SK-N-SH treated with all-trans-retinoic acid at 6 μM for 48 hours (cell line): ENCODE data around the gene C1QTNF12.

ENCODE experiments used
- ATAC-seq: fragments of 200-7000 bp; cut with Tn5 transposase; 3 replicates; pipeline ENCODE4 v1.9.1; 2020; ENCODE audit warnings: mild to moderate bottlenecking, moderate library complexity
- ARNTL ChIP-seq: fragments of 450-650 bp; formaldehyde crosslinking; IDR thresholded peaks from 2 replicates; pipeline ENCODE4 v1.5.0; 2020; ENCODE audit warnings: low read depth, mild to moderate bottlenecking, moderate library complexity, borderline replicate concordance
- BACH2 ChIP-seq: fragments of 250-450 bp; sonication (Bioruptor Pico); IDR thresholded peaks from 2 replicates; pipeline ENCODE4 v1.9.0; 2021; ENCODE audit warnings: mild to moderate bottlenecking, borderline replicate concordance
- ESRRG ChIP-seq: fragments of 250-450 bp; sonication (Bioruptor Pico); IDR thresholded peaks from 2 replicates; pipeline ENCODE4 v1.6.1; 2021; ENCODE audit warnings: mild to moderate bottlenecking
- GLIS3 ChIP-seq: fragments of 250-450 bp; sonication (Bioruptor Pico); IDR thresholded peaks from 2 replicates; pipeline ENCODE4 v1.5.0; 2020; ENCODE audit warnings: mild to moderate bottlenecking, moderate library complexity
- ISL1 ChIP-seq: fragments of 250-450 bp; sonication (Bioruptor Pico); IDR thresholded peaks from 2 replicates; pipeline ENCODE4 v2.1.2; 2022; ENCODE audit warnings: mild to moderate bottlenecking, moderate library complexity
- OSR1 ChIP-seq: fragments of 250-450 bp; sonication (Bioruptor Pico); IDR thresholded peaks from 2 replicates; pipeline ENCODE4 v1.8.0; 2022; ENCODE audit warnings: moderate library complexity, mild to moderate bottlenecking, inconsistent platforms
- PATZ1 ChIP-seq: fragments of 250-450 bp; sonication (Bioruptor Pico); IDR thresholded peaks from 2 replicates; pipeline ENCODE4 v1.8.0; 2020; ENCODE audit warnings: mild to moderate bottlenecking, moderate library complexity, borderline replicate concordance
- SNAI2 ChIP-seq: fragments of 250-450 bp; sonication (Bioruptor Pico); IDR thresholded peaks from 2 replicates; pipeline ENCODE4 v1.5.0; 2020; ENCODE audit warnings: mild to moderate bottlenecking, moderate library complexity
- TCF4 ChIP-seq: fragments of 250-450 bp; sonication (Bioruptor Pico); IDR thresholded peaks from 2 replicates; pipeline ENCODE4 v1.8.0; 2021; ENCODE audit warnings: mild to moderate bottlenecking, moderate library complexity, borderline replicate concordance
- TSHZ2 ChIP-seq: fragments of 250-450 bp; sonication (Bioruptor Pico); IDR thresholded peaks from 2 replicates; pipeline ENCODE4 v1.5.0; 2020; ENCODE audit warnings: mild to moderate bottlenecking, moderate library complexity
- ZNF70 ChIP-seq: fragments of 450-650 bp; formaldehyde crosslinking; IDR thresholded peaks from 2 replicates; pipeline ENCODE4 v1.5.0; 2020; ENCODE audit warnings: mild to moderate bottlenecking, moderate library complexity
- TF ChIP-seq, protein P1 (sequence below): fragments of 250-450 bp; sonication (Bioruptor Pico); IDR thresholded peaks from 2 replicates; pipeline ENCODE4 v1.5.1; 2020; ENCODE audit warnings: low read depth, mild to moderate bottlenecking, moderate library complexity
- TF ChIP-seq, protein P2 (sequence below): fragments of 250-450 bp; sonication (Bioruptor Pico); IDR thresholded peaks from 2 replicates; pipeline ENCODE4 v1.5.1; 2021; ENCODE audit warnings: mild to moderate bottlenecking, moderate library complexity
- TF ChIP-seq, protein P3 (sequence below): fragments of 250-450 bp; sonication (Bioruptor Pico); IDR thresholded peaks from 2 replicates; pipeline ENCODE4 v1.8.0; 2021; ENCODE audit warnings: low read depth, mild to moderate bottlenecking, moderate library complexity, borderline replicate concordance

C1QTNF12 gene

DNA sequence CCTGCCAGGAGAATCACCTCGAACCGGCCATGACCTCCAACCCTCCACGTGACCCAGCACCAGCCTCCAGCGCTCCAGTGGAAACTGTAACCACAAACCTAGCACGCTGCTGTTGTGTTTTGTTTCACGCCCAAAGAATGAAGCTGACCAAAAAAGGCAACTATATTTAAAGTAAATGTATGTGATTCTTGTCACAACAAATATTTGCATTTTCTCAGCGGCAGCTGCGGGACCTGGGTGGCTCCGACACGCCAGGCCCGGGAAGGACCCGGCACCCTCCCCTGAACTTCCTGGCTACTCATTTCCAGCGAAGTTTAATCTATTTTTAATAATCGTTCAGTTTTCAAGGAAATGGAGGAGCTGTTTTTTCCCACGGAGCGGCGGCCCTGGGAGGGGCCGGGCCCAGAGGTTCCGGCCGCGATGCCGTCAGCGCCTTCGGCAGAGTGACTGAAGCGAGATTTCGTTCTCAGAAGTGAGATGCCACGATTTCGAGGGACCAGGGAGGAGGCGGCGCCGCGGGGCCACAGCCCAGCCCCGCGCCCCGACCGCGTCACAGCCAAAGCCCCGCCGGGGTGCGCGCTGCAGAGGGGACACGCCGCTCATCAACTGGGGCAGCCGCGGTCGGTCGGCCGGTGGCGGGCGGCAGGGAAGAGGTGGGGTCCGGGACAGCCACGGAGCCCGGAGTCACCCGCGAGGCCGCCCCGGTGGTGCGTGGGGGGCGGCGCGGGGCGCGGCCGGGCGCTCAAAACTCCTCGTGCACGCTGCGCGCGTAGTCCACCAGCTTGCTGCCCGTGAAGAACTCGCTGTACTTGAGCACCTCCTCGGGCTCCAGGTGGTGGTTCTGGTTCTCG is 29.5 kb downstream of the C1QTNF12 start (continued):
- TF ChIP-seq, protein P1, sequence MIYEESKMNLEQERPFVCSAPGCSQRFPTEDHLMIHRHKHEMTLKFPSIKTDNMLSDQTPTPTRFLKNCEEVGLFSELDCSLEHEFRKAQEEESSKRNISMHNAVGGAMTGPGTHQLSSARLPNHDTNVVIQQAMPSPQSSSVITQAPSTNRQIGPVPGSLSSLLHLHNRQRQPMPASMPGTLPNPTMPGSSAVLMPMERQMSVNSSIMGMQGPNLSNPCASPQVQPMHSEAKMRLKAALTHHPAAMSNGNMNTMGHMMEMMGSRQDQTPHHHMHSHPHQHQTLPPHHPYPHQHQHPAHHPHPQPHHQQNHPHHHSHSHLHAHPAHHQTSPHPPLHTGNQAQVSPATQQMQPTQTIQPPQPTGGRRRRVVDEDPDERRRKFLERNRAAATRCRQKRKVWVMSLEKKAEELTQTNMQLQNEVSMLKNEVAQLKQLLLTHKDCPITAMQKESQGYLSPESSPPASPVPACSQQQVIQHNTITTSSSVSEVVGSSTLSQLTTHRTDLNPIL (CRISPR knock-in tag): no peak
- TF ChIP-seq ZNF70 (no peak), TCF4 (CRISPR knock-in tag) (no peak), ESRRG (CRISPR knock-in tag) (no peak), BACH2 (CRISPR knock-in tag) (no peak), GLIS3 (CRISPR knock-in tag) (no peak)
- TF ChIP-seq, protein P2, sequence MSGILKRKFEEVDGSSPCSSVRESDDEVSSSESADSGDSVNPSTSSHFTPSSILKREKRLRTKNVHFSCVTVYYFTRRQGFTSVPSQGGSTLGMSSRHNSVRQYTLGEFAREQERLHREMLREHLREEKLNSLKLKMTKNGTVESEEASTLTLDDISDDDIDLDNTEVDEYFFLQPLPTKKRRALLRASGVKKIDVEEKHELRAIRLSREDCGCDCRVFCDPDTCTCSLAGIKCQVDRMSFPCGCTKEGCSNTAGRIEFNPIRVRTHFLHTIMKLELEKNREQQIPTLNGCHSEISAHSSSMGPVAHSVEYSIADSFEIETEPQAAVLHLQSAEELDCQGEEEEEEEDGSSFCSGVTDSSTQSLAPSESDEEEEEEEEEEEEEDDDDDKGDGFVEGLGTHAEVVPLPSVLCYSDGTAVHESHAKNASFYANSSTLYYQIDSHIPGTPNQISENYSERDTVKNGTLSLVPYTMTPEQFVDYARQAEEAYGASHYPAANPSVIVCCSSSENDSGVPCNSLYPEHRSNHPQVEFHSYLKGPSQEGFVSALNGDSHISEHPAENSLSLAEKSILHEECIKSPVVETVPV (CRISPR knock-in tag): no peak

DNA sequence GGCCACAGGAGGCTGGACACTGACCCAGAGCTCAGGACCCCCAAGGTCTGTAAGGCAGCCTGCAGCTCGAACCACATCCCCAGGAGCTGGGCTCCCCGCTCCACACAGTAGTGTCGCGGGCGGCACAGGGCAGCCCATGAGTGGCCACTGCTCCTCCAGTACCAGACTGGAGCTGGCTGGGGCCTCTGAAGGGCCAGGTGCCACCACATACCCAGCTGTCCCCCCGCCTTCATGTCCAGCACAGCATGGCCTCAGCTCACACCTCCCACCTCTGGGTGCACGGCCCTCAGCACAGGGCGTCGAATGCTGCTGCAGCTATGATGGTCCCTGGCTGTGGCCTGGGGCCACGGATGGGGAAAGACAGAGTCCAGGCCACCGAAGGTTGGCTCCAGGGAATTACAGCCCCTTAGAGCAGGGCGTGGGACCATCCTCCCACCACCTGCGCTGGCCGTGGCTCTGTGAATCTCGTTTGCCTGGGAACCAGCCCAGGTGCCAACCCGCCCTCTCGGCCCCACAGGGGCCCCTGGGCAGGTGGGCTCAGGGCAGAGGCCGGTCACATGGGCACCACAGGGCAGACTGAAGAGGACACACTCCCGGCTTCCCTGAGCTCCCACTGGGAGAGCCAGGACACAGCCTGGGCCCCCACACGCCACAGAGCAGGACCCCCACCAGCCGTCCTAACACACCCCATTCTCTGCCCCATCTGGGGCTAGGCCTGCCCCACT is 30.5 kb downstream of the C1QTNF12 start:
- ATAC-seq: no peak; the same call in 2 of the 3 replicates
- no peak for TF ChIP-seq GLIS3 (CRISPR knock-in tag)

DNA sequence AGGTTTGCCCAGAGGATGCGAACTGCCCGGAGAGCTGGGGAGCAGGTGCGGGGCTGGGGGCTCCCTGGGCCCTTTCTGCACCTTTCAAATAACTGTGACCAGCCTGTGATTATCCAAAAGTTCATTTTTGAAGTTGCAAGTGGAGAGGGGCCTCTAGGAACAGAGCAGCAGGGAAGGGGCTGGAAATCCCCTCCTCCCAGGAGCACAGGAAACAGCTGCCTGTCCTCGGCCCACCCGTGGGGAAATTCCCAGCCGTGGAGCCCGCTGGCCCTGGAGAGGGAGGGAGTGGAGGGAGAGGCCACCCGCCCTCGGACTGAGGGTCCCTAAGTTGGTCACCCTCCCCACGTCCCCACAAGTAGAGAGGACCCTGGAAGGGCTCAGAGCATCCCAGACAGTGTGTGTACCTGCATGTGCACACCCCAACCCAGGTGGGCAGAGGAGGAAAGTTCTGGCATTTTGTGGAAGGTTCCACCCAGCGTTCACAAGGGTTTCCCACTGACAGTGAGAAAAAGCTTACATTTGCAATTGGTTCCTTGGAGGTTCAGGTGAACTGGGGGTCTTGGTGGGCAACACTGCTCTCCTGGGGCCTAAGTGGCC is 31.3 kb downstream of the C1QTNF12 start:
- no peak; the same call in 2 of the 3 replicates for ATAC-seq
- TF ChIP-seq OSR1 (CRISPR knock-in tag) (no peak), BACH2 (CRISPR knock-in tag) (no peak), SNAI2 (CRISPR knock-in tag) (no peak), PATZ1 (CRISPR knock-in tag) (no peak), TSHZ2 (CRISPR knock-in tag) (no peak), ZNF70 (no peak), ARNTL (CRISPR knock-in tag) (no peak), ISL1 (CRISPR knock-in tag) (no peak), TCF4 (CRISPR knock-in tag) (no peak), GLIS3 (CRISPR knock-in tag) (no peak)
- TF ChIP-seq, protein P3, sequence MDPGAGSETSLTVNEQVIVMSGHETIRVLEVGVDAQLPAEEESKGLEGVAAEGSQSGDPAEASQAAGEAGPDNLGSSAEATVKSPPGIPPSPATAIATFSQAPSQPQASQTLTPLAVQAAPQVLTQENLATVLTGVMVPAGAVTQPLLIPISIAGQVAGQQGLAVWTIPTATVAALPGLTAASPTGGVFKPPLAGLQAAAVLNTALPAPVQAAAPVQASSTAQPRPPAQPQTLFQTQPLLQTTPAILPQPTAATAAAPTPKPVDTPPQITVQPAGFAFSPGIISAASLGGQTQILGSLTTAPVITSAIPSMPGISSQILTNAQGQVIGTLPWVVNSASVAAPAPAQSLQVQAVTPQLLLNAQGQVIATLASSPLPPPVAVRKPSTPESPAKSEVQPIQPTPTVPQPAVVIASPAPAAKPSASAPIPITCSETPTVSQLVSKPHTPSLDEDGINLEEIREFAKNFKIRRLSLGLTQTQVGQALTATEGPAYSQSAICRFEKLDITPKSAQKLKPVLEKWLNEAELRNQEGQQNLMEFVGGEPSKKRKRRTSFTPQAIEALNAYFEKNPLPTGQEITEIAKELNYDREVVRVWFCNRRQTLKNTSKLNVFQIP (CRISPR knock-in tag): no peak
- TF ChIP-seq, protein P2 (CRISPR knock-in tag): no peak
